Suprapubic skin (tissue), 3 donors: ENCODE results near the gene HOXA7.

Experiments
- POLR2AphosphoS5 ChIP-seq, 3 donors: sonication (generic); formaldehyde crosslinking; IDR thresholded peaks; one replicate each; pipeline ENCODE4 v1.6.1; 2017; ENCODE audit warnings: antibody characterized with exemption in 3 of 3
- TF ChIP-seq, protein P1 (sequence below), 2 donors: fragments of 200-600 bp in 1 of 2; fragments of 450-650 bp in 1 of 2; sonication (generic) in 1 of 2; IDR thresholded peaks; one replicate each; pipeline ENCODE4 v1.5.1; 2016 to 2019; ENCODE audit warnings: antibody characterized with exemption in 2 of 2, mild to moderate bottlenecking in 1 of 2, moderate library complexity in 1 of 2

GRCh38 chr7:27187475-27188385 is 31.3 kb upstream of the HOXA7 start:
- TF ChIP-seq, protein P1, sequence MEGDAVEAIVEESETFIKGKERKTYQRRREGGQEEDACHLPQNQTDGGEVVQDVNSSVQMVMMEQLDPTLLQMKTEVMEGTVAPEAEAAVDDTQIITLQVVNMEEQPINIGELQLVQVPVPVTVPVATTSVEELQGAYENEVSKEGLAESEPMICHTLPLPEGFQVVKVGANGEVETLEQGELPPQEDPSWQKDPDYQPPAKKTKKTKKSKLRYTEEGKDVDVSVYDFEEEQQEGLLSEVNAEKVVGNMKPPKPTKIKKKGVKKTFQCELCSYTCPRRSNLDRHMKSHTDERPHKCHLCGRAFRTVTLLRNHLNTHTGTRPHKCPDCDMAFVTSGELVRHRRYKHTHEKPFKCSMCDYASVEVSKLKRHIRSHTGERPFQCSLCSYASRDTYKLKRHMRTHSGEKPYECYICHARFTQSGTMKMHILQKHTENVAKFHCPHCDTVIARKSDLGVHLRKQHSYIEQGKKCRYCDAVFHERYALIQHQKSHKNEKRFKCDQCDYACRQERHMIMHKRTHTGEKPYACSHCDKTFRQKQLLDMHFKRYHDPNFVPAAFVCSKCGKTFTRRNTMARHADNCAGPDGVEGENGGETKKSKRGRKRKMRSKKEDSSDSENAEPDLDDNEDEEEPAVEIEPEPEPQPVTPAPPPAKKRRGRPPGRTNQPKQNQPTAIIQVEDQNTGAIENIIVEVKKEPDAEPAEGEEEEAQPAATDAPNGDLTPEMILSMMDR (IDR thresholded peaks at IDR 0.05), result no peak
- no peak for TF ChIP-seq POLR2AphosphoS5 (IDR thresholded peaks at IDR 0.05)
